SK-N-MC (cell line): ENCODE measurements around the gene MRPL11.

Experiments used
- EZH2 ChIP-seq: fragments of 200-600 bp; sonication (generic); IDR thresholded peaks from one replicate; pipeline ENCODE4 v1.6.1; 2017; ENCODE audit warnings: antibody characterized with exemption
- POLR2AphosphoS5 ChIP-seq: IDR thresholded peaks from 2 replicates; pipeline ENCODE4 v1.6.1; 2012; ENCODE audit warnings: mild to moderate bottlenecking, low read depth, low read length, borderline replicate concordance

DNA sequence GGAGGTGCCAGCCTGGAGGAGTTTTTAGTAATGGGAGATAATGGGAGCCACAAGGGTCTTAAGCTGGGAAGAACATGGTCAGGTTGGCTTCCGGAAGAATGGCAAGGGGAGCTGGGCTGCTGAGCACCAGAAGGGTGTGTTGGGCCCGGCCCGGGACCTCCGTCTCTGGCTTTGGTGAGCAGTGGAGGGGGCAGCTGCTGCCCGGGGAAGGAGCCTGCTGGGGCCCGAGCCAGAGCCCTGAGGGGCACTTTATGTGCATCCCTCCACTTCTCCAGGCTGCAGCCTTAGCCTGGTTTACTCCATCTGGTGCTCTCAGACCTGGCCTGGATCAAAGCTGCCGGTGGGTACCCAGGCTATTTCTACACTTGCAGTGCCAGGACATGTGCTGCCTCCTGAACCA is 26.5 kb downstream of the MRPL11 start:
- TF ChIP-seq POLR2AphosphoS5: no peak
- no peak for TF ChIP-seq EZH2
